ENCODE measurements around the gene FBXW8.

Gene FBXW8

DNA sequence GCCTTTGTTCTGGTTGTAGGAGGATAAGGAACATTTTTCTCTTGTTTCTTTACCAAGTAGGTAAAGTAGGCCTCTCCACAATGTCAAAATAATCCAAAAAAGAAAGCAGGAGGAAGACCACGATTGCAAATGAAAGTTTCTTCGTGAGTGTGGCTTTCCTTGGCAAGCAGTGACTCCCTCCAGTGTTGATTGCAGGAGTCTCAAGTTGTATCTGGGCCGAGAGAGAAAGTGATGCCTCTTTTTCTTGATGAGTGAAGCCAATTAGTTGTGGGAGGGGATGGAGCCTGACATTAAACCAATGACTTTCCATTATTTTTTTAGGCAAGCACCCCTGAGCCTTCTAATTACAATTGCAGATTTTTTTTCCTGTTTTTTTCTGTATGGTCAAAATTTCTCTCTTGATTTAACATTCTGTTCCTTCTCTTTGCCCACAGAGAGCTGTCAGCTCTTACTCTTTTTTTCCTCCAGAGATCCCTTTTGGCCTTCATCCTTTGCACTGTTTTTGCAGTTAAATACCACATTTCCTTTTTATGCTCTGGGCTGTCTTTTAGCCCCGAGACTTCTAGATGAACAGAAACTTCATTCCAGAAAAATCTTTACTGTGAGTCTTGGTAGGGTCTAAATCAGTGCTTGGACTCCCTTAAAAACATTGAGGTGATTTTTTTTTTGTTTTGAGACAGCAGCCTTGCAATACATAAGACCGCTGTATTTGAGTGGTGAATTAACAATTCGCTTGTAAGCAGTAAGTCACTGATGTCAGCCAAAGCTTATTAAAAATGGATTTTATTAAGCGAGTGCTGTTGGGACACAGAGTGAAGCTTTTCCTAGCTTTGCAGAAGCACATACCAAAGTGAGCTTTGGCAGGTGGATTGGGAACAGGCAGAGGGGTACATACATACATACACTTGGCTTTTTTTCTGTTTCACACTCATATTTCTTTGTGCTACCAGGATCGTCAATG is 15.8 kb downstream of the FBXW8 start:
- no peak for DNase-seq

DNA sequence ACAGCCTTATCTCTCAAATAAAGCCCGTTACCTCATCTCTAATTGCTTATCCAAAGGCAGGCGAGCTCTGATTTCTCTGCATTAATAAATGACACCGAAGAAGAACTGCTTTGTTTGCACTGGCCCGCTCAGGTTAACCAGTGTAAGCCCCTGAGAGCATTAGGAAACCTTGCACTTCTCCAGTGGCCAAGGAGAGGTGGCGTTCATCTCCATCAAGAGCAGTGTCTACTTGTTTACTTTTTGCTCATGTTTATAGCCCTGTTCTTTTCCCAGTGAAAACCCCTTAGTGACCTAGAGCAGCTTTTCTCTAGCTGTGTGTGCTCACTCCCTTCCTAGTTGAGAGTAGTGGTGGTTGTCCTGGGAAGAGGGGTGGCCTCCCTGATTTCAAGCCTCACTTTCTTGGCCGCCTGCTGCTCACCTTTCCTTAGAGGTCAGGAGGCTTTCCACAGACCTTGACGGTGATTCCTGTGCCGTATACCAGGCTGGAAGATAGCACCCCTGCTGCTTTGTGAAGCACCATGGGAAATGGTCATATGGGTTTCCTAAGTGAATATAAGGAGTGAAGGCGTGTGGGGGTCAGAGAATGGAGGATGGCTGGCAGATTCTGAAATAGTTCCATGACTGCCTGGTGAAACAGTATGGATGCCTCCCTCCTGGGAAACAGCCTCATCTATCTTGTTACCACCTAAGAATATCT is 16.6 kb downstream of the FBXW8 start:
- DNase-seq = no peak

DNA sequence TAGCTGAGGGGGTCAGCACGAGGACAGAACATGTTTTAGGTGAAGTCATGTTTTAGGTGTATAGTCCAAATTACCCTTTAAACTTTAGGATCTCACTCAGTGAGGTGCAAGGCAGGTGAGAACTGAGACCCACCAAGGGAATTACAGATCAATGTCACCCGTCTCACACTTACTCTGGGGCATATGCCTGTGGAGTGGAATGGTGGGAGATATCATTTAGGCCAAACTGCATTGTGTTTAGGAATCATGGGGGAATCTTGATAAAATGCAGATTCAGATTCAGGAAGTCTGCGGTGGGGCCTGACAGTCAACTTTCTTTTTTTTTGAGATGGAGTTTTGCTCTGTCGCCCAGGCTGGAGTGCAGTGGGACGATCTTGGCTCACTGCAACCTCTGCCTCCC is 17.8 kb downstream of the FBXW8 start:
- no peak for DNase-seq

DNA sequence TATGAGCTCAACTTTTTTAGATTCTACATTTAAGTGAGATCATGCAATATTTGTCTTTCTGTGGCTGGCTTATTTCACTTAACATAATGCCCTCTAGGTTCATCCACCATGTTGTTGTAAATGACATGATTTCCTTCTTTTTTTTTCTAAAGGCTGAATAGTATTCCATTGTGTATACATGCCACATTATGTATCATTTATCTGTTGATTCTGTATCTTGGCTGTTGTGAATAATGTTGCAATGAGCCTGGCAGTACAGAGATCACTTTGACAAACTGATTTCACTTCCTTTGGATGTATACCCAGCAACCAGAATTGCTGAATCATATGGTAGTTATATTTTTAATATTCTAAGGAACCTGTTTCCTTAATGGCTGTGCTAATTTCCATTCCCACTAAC is 19.1 kb downstream of the FBXW8 start:
- no peak for DNase-seq

DNA sequence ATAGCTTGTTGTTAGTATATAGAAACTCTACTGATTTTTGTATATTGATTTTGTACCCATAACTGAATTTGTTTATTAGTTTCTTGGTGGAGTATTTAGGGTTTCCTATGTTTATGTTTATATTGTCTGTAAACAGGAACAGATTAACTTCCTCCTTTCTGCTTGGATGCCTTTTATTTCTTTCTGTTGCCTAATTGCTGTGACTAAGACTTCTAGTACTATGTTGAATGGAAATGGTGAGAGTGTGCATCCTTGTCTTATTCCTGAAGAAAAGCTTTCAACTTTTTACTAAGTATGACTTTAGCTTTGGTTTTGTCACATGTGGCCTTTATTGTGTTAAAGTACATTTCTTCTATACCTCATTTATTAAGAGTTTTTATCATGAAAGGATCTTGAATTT is 20.9 kb downstream of the FBXW8 start:
- DNase-seq = no peak

DNA sequence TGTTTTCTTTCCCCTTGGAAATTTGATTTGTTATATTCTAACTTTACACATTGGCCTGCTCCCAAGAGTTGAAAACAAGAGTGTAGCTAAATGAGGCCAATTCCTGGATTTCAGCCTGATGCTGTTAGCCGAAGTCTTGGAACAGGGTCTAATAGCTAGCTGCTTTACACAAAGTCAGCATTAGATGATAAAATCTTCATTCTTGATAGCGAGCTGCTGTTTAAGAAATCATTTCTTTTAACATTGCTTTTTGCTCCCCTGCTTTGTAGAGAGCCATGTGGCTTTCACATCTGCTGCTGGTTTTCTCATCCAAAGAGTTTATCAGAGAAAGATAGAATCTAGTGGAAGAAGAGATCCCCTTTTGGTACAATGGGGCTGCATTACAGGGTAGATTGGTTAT is 22.3 kb downstream of the FBXW8 start:
- DNase-seq = no peak

DNA sequence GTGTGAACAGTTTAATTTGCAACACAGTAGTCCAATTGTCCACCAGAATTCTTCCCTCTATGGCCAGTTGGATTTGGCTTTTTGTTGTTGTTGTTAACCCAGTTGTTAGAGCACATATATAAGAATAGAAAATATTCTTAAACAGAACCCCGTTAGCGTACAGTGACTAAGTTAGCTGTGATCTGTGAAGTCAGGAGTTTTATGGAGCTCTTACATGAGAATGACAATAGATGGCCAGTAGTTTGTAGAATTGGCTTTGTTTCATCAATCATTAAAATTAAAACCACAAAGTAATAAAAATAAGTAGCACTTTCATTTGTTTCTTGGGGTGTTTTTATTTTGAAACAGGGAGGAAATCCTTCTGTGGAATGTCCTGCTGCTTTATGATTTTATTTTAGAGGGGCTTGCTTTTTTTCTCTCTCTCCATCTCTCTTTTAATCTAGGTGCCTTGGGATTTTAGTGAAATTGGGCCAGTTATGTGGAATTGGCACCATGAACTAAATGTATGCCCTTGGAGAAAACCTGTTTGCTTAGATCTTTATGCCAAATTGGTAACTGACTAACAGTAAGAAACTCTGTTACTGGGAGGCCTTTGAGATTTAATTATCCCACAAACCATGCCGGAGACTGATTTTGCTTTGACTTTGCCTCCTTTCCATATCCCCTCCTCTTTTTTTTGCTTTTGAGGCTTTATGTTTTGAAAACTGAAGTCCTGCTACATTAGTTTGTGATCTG is 22.9 kb downstream of the FBXW8 start:
- DNase-seq = no peak

DNA sequence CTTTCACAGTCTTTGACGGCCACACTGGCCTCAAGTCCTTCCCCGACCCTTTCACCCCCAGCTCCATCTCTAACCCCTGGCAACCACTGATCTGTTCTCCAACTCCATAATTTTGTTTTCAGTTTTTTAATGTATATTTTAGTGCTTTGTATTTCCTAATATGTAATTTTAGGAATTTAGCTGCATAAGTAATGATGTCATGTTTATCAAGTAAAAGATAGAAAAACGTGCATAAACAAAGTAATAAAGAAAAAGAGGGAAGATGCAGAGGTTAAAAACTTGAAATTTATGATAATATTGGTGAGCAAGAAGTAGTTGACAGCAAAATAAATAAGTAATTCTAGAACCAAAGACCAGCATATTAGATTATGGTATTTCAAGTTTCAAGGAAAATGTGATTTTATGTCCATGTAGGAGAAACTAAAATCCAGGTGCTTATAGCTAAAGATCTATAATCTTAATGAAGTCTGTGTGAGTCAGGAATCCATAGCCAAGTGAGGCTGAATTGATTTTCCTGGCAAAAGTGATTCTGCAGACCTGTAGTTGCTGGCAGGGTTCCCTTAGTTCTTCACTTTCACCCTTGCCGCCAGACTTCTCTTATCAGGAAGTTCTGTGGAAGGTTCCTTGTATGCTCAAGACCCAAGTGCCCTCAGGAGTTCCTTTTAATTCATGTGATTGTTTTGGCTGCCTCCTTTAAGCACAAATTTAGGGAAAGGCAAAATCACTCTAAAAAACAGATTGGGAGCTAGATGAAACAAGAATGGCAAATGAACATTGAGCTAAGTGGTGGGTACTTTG is 24.4 kb downstream of the FBXW8 start:
- no peak for DNase-seq

DNA sequence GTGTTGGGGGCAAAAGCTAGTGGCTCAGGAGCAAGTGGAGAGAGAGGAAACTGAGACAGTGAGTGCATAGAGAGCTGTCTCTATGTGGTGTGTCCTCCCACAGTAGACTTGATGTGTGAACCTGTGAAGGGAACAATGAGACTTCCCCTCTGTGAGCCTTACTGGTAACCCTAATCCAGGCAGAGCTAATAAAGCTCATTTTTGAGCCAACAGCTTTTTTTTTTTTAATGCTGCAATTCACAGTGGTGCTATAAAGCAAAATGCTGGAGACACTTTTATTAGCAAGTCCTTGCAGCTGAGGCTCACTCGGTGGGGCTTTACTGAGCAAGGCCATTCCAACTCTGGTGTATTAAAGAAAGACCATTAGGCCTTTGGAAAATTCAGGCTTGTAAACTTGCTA is 26.9 kb downstream of the FBXW8 start:
- no peak for DNase-seq

DNA sequence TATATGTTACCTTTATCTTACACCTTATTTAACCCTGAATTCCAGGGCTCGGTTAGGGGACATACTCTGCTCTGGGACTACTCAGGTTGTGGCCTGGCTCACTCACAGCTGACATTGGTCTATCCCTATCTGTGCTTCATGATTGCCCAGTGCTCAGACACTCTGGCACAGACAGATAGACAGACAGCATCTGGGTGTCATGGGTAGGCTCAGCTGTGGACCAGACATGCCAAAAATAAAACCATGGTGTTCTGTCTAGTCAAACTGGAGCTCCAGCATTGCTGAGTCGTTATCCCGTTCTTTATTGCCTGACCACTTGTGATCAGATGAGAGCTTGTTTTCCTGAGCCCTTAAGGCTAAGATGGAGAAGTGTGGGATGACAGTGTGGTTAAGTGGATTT is 29.0 kb downstream of the FBXW8 start:
- DNase-seq = no peak

DNA sequence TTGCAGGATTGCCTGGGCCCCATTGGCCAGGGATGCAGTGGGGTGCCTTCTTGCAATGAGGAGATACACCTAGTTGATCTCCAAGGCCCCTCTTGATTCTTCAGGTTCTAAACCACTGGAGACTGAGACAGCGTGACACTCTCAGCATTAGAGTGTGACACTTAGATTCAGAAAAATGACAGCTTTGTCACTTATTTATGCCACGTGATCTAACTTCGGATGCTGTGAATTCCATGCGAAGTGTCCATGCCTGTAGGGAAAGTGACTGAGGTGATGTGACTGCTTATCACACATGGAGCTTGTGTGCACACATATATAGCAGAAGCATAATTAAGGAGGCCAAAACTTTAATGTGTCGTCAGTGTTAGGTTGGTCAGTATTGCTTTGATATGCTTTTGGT is 30.4 kb downstream of the FBXW8 start:
- DNase-seq = no peak

DNA sequence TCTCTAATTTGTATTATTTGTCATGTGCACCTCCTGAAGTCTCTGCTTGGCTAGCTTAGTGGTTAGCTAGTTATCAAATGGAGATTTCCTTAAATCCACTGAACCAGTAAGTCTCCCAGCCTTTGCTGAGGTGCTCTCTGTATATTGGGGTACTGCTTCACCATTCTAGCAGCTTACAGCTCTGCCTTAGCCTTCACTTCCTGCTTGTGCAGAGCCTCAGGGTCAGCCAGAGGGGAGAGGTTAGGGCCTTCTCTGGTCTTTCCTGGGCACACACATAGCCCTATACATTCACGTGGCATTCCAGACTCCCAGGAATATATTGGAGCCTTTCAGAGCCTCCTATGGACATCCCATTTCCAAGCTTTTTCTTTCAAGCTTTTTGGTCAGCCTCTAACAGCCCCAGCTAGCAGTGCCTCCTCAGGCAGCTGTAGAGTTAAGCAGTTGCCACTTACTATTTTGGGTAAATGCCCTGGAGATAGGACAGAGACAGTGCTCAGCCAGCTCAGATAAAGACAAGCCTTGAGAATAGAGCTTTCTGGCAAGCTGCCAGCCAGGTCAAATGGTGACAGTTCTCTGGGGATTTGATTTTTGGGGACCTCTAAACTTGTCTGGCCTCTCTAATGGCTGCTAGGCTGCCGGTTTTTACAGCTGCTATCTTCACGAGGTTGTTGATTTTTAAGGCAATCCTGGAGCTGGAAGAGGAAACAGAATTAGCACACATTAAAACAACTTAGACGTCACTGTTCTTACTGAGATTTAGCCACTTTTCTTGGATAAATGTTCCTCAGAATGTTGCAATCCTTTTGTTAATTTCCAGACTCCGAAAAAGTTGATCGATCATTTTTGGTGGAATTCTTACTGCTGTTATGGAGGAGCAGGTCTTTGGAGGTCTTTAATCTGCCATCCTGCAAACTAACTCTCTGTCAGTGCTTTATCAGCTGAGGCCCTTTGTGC is 32.9 kb downstream of the FBXW8 start:
- no peak for DNase-seq

DNA sequence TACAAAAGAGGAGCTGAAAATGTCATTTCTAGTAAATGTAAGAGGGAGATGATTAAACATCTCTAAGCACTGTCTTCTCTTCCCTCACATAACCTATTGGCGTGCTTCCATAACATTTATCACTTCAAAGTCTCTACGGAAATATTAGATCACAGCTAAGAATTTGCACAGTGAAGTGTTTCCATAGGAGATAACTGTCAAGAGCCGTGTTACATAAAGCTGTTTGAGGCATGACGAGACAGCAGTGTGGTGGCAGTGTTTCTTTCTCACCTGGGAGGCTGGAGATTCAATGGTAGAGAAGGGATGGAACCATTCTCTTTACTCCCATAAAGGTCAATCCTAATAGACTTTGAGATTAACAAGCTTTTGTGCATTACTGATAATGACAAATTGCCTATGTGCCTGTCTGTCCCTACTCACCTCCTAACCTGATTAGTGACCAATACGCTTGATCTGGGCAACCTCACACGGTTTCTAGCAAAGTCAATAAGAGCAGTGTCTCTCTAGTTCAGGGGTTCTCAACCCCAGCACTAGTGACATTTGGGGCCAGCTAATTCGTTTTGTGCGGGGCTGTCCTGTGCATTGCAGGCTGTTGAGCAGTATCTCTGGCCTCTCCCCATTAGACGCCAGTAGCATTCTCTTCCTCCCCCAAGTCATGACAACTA is 35.3 kb downstream of the FBXW8 start:
- DNase-seq = no peak

DNA sequence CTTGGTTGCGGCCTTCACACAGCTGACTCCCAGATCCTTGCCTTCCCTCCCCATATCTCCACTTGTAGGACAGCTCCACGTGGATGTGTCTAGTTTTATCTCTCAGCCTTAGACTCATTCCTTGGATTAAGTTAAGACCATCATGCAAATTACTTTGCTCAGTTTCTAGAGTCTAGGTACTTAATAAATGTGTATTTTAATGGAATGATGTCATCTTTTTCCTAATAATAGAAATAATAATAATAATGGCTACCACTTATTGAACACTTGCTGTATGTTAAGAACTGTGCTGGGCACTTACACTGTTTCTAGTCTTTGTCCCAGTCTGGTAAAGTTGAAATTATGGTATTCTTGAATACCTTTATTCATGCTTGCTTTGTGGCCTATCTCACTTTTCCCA is 37.5 kb downstream of the FBXW8 start:
- DNase-seq = no peak

DNA sequence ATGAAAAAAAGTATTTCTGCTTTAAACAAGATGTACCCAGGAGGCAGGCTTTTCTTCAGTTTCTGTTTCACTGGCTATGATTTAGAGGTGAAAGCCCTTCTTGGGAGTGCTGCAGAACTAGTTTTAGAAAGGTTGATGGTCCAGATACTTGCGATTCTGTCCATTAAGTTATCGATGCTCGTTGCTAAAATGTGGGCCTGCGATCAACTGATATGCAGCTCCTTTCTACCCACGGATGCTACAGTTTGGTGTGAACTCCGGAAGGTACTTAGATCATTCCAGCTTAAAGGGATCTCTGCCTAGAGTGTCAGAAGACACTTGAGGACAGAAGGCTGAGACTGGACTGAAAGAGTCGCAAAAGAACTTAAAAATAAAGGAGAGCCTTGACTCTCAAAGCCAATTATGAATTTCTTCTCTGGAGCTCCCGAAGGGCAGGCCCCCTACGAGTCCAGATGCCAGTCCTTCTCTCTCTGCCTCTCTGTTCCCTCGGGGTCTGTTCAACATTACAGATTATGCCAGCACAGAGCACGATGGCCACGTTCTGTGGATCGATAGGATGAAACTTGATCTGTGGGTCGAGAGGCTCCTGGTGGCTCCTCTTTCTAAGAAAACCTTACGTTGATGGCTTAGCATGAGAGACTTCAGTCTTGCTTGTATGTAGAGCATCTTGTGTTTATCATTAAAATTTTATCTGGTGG is 40.0 kb downstream of the FBXW8 start:
- no peak for DNase-seq

DNA sequence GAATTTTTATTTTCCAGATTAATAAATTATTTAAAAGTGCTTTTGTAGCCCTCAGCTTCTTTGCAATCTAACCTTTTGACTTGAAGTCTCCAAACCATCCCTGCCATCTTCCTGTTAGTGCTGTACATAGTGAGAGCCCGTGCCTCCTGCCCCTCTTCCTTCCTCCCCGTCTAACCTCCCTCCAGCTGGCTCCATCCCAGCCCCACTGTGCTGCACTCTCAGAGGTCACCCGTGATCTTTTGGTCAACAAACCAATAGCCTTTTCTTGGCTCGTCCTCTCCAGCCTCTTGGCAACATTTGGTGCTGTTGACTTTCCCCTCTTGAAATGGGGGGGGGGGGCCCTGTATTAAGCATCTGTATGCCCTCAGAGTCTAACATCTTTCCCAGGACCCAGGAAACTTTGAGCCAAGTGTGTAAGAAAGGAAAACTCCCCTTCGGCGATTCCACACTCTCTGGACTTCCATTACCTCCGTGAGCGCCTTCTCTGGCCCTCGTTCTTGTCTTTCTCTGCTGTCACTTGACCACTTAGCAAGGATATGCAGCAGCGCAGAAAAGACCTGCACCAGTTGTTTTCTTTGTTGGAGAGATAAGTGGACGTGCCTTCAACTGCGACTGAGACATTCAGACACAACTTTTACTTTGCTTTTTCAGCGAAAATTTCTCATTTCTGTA is 44.1 kb downstream of the FBXW8 start:
- DNase-seq = no peak

DNA sequence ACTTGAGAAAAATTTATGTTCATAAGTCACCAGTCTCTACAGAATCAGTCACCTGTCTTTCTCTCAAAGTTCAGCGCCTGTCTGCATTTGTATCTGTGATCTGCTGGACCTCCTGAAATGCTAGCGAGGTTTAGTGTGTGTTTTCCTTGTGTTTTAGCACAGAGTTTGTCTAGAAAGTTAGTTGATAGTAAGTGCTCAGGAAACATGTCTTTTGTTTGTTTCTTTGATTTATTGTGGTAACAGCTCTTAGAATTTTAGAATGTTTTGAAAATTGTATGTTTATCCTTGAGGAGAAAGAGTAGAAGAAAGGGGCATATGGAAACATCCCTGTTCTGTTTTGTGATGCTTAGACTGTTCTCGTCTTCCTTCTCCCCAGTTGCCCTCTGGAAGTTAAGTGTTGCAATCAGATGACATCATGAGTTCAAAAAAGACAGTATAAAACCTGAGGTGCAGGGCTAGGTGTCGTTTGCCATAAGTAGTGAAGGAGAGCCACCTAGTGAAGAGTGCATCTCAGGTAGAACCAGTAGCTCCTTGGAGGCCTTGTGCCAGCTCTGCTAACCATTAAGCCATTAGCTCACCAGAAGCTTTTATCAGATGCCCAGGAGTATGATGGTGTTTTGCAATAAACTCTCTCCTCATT is 44.8 kb downstream of the FBXW8 start:
- no peak for DNase-seq

DNA sequence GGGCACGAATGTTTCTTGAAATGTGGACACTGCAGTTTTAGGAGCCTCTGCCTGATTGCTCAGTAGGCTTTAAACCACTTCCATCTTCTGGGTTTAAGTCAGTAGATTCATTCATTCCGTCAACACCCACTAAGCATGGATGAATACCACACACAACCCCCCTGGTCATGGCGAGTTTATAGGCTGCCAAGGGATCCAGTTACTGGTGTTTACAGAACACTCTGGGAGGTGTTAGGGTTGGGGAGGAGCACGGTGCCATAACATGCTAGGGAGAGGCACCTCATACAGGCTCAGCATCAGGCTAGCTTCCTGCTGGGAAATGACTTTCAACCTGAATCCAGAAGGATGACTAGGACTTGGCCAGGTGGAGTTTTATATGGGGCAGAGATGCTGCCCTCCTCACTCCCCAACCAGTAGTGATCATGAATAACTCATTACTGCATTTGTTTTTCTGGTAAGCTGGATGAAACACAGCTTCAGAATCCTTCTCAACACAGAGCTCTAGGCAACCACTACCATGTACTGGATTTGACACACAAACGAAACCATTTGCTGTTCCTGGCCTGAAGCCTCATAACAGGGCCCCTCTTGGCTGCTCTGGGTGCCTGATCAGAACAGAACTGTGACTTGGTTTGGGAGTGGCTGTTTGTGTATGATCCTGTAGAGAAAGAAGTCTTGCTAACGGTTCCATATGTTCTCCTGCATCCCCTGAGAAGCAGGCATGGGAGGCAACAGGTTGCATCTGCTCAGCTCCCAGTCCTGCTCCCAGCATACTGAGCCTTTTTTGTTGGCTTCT is 47.9 kb downstream of the FBXW8 start:
- DNase-seq = no peak

DNA sequence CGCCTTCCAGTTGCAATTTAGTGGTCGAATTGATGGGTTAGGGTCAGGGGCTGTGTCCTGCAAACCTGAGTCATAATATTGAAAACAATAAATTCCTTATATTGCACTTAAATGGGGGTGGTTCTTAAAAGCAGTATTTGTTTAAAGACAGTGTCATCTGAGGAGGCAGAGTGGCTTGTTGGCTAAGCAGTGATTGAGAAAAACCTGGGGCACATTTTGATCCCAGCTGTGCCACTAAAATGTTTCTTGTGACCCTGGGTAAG is 48.4 kb downstream of the FBXW8 start:
- no peak for DNase-seq

Data from activated naive CD4-positive, alpha-beta T cell treated with anti-CD3 and anti-CD28 coated beads, Interleukin-2, amount 50 U/mL, for 16 hours (primary cell).